GM21447 (cell line): Measurements from ENCODE around the gene WNT11.

Experiments used
- ATAC-seq: cut with Tn5 transposase; IDR thresholded peaks from one replicate; pipeline ENCODE4 v1.9.1; 2021; ENCODE audit not compliant: unreplicated experiment

The WNT11 gene

DNA sequence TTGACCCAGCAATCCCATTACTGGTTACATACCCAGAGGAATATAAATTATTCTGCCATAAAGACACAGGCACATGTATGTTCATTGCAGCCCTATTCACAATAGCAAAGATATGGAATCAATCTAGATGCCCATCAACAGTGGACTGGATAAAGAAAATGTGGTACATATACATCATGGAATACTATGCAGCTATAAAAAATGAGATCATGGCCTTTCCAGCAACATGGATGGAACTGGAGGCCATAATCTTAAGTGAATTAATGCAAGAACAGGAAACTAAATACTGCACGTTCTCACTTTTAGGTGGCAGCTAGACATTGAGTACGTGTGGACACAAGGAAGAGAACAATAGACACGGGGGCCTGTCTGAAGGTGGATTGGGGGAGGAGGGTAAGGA lies 15.1 kb upstream of the WNT11 start:
- ATAC-seq, result no peak

DNA sequence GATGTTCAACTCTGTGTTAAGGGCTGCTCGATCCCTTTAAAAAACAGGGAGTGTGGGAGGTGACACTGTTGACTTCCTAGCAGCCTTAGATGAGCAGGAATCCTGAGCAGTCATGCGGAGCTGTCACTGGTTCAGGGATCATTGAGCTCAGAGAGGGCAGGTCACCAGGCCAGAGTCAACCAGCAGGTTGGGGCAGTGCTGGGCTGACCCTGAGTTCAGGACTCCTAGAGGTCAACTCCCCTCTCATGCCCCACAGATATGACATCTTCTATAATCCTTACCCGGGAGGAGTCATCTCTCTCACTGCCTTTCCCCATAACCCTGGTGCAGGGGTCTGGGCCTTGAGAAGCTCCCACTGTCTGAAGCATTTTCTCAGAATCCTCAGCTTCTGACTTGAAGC lies 12.9 kb upstream of the WNT11 start:
- no peak for ATAC-seq

DNA sequence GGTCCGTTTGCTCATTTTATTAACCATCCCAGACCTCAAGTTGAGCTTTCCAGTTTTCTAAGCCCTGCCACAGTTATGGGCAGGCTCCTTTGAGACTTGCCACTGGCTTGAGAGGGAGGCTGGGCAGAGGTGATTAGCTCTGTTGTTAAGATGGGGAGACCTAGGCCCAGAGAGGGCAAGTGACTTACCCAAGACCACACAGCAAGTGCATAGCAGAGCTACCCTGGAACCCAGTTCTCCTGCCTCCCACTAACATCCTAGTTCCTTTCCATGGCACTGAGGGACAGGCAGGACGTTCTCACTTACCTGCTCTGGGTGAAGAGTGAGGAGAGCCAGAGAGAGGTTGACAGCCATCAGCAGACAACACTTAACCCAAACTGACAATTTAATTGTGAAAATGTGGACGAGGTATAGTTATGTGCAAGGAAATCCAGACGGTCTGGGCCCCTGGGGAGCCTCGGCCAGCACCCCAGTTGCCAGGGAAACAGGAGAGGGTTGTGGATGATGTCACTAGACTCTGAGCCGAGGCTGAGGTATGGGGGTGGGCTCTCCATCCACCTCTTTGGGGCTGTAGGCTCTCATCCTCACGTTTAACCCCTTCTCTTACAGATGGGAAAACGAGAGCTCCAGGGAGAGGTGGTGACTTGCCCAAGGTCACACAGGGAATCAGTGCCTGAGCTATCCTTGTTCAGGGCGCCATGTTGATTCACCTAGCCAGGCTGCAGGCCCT lies 12.3 kb upstream of the WNT11 start:
- ATAC-seq, result no peak

DNA sequence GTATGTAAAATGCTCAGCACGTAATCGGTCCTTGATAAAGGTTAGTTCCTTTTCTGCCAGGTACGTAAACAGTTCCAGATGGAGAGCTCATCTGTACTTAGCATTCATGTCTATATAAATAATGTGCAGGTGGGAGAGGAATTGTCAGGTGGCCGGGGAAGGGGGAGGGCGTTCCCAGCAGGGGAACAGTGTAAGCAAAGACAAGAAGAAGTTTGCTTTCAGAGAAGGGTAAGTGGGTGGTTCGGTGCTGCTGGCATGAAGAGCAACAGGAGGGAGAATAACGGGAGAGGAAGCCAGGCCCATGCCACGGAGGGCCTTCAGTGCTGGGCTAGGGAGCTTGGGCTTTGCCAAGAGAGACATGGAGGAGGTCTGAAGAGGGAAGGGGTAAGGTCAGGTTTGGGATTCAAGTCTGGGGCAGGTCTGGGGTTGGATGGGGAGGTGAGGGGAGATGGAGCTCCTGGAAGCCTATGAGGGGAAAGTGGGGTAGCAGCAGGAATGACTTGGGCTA lies 11.4 kb upstream of the WNT11 start:
- no peak for ATAC-seq

DNA sequence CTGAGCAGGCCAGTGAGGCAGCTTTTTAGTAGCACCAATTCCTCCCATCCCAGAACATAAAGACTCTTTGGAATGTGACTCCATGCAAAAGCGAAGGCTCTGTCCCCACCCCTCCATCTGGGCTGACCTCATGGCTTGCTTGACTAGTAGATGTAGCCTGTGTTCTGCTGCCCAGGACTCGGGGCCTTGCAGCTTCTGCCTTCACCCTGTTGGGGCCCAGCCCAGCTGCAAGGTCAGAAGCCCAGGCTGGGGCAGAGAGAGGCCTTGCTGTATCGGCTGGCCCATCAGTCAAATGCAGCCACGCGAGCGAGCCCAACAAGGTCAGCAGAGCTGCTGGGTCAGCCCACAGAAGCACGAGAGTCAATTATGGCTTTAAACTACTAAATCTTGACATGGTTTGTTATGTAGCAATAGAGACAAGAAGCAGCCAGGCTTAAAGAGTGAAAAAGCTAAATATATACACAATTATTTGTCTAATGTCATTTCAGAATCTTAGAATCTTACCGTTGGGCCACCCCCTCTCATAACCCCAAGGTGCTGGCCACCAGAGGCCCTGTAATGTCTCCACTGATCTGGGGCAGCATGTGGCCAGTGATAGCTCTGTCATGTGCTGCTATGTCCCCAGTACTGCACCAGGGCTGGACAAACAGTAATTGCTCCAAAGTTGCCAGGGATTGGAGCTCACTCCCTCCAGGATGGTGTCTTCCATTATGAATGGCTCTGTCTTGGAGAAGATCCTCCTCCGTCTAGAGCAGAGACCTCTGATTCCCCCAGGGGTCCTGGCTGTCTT lies 10.4 kb upstream of the WNT11 start:
- no peak for ATAC-seq

DNA sequence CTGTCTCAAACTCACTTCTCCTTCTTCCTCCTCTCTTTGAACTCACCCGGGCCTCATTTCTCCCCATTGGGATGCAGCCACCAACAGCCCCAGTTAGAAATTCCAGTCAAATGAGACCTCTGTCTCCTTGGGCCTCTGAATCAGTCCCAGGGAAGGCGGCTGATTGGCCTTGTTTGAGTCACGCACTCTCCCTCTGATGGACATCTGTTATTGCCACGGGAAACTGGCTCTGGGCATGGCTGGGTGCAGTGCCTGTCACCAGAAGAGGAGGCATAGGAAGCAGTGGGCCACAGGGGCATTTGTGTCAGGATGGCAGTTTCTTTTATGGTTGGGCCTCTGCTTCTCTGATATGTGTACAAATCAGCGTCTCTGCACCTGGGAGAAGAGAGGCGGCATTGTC lies 9.6 kb upstream of the WNT11 start:
- no peak for ATAC-seq

DNA sequence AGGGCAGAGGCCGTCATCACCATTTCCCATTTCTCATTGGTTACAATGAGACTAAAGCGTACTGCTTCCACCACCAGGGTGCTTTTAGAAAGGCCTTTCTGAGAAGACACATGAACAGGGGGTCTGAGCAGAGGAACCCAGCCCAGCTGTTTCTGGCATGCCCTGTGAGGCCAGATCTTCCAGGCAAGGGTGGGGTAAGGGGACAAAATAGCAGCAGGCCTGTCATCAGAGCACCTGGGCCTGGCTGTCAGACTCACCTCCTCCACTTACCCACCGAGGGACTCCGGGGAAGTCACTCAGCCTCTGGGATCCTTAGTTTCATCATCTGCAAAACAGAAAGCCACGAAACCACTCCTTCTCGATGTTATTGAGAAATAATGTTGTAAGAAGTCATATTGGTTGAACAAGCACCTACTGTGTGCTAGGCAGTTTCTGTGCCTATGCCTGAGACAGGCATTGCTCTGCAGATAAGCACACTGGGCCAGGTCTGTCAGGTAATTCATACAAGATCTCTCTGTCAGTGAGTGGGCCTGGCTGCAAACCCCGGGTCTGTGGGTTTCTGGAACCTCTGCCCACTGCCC lies 8.8 kb upstream of the WNT11 start:
- ATAC-seq, result no peak

DNA sequence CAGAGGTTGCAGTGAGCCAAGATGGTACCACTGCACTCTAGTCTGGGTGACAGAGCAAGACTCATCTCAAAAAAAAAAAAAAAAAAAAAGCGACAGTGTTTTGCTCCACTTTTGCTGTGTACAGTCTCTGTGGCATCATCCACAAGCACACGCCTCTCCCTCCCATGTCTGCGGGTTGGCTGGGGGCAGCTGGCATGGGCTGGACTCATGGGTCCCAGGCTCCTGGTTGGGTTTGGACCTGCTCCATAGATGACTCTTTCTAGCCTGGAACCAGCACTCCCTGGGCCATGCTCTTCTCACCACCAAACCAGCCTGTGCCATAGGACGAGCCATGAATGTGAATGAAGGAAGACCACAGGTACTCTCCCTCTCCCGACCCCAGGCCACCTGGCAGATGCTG lies 7.9 kb upstream of the WNT11 start:
- no peak for ATAC-seq

DNA sequence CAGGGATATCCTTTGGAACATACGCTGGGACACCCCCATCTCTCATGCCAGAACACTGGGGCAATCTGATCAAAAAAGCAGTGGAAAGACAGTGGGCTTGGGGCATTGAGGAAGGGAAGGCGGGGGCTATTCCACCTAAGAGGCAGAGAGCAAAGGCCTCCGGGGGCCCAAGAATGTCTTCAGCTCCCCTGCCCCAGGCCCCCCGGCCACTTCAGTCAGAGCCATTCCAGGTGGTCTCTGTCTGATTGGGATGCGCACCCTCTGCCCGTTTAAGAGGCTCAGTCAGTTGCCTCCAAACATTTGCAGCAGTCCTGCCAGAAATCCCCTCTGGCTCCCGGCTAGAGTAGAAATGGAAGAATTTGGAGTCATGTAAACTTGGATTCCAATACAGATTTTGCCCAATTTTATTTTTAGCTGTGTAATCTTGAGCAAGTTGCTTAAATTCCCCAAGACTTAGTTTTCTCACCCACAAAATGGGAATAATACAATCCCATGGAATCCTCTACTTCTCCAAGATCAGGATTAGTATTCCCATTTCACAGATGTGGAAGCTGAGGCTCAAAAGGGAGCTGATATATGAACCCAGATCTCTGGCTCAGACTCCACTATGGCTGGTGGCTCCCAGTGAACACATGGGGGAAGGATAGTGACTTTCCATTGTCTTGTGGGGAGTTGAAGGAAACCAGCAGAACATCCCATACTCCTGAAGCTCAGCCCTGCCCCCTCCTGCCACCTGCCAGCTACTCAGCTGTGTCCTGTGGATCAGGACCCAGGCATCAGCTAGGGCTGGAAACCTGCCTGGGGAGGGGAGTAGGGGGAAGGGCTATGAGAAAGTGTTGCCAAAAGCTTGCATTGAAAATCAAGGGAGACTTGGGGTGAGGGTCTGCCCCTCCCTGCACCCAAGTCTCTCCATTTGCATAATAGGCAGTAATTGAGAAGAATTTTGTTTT lies 6.1 kb upstream of the WNT11 start:
- ATAC-seq, result no peak

DNA sequence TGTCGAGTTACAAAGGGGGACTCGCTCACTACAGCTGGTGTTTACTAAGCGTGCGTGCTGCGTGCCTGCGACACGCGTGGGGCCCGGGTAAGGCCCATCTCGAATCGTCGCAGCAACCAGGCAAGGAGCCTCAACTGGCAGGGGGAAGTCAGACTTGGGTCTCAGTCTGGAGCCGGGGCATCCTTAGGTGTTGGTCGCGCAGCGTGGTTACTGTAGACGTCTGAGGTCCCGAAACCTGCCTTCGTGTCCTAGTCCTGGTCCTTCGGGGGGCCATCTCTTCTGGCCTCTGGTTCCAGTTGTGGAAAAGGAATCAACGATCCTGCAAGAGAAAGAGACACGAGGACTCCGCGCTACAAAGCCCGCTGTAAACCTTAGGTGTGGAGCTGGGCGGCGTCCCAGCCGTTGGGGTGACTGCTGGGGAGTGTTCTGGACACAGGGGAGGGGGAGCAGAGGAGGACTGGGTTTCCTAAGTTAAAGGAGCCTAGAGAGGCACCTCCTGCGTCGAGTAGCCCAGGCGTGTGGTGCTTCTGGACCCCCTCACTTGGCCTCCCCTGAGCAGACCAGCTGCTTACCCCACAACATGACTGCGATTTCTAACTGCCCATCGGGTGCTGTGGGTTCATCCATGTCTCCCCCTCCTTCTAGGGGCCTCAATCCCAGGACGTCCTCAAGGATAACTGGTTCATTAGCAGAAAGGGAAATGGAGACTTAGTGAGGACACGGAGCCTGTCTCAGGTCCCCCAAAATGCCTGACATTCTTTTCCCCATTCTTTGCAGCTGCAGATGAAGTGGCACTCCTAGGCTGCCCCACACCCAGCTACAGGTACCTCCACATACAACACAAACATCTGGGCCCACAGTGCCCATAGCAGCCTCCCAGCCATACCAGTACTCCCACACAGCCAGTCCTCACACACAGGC lies 4.9 kb upstream of the WNT11 start:
- ATAC-seq, result no peak

DNA sequence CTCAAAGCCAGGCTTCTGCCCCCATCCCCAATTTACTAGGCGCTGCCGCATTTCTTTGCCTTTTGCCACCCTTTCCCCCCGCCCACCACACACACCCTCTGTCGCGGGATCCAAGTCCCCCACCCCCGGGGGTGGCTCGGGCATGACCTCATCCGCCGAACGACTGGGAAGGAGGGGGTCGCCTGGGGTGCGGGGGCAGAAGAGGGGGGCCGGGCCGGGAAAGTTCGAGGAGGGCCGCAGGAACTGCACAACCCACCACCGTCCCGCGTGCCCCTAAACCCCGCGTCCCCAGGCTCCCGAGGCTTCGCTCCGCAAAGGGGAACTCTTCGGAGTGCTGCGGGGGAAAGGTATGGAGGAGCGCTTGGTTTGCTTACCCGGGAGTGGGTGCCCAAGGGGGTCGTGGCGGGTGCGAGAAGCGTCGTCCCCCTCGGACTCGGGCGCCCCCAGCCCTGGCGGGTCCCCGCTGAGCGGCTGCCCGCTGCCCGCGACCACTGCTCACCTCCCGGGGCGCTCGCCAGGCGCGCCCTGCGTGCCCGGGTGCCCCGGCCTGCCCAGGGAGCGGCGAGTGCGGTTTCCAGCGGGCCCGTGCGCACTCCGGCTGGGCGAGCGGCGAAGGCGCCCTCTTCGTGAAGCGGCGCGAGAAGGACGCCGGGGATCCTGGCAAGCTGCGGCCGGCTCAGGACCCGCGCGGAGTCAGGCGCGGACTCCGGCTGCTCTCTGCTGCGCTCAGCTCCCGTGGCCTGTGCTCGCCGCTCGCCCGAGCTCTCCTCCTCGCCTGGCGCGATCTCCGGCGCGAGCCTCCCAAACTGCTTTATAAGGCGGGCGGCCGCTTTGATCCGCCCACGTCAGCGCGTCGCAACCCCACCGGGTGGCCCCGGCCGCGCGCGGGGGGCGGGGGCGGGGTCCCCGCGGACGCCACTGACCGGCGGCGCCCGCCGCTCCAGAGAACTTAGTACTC lies 4.0 kb upstream of the WNT11 start:
- no peak for ATAC-seq

DNA sequence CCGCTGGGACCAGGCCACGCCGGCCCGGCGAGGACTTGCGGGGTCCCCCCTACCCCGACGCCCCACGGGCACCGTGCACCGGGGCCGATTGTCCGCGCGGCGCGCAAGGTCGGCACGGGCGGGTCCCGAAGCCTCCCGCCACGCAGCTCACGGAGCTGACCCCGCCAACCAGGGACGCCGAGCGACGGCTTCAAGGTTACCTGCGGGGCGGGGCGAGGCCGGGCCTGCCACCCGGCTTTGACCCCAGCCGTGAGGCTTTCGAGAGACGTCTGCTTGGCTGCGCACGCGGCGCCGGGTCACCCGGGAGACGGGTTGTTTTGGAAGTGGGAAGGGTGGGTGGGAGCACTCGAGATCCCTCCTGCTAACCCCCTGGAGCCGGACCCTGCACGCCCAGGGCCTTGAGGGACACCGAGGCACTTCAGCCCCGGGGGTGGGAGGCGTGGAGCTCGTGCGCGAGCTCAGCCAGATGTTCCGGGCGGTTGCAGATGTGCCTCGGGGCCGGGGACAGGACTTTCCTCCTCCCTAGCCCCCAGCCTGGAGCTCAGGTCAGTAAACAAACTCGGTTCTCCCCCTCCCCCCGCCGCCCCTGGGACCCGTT lies 3.2 kb upstream of the WNT11 start:
- ATAC-seq, result no peak

DNA sequence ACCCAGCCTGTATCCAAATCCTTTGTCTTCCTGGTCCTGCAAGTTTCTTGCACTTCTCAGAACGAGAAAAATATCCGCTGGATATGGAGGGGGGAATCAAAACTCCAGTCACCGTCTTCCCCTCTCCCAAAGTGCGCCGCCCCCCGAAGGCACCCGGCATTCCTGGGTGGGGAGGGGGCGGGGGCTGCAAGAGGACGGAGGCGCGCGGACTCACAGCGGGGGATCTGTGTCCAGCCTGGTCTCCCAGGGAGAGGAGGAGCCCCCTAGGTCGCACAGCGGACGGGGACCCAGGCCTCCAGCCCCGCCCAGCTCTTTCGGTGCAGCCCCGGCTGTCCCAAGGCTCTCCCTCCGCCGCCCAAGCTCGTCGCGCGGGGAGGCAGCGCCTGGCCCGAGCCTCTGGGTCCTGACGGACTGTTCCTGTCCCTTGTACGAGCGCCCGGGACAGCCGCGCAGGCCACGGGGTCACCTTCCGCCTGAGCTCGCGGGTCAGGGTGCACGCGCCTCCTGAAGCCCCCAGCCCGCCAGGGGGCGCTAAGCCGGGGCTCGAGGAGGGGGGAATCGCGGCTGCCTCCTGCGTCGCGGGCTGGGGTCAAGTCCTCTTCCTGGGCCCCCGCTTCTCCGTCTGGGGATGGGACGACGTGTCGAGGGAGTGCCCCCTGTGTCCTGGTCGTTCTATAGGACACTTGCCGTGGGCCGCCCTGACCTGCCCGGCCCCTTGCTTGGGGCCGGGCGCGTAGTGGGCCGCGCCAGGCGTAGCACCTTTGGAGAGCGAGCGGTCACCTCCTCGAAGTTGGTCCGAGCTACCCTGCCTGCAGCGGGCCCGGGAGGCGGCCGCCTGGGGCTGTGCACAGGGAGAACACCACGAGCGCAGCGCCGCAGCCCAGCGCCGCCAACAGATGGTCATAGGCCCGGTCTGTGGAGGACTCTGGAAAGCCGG lies 2.4 kb upstream of the WNT11 start:
- peak; percentile 36 for ATAC-seq

DNA sequence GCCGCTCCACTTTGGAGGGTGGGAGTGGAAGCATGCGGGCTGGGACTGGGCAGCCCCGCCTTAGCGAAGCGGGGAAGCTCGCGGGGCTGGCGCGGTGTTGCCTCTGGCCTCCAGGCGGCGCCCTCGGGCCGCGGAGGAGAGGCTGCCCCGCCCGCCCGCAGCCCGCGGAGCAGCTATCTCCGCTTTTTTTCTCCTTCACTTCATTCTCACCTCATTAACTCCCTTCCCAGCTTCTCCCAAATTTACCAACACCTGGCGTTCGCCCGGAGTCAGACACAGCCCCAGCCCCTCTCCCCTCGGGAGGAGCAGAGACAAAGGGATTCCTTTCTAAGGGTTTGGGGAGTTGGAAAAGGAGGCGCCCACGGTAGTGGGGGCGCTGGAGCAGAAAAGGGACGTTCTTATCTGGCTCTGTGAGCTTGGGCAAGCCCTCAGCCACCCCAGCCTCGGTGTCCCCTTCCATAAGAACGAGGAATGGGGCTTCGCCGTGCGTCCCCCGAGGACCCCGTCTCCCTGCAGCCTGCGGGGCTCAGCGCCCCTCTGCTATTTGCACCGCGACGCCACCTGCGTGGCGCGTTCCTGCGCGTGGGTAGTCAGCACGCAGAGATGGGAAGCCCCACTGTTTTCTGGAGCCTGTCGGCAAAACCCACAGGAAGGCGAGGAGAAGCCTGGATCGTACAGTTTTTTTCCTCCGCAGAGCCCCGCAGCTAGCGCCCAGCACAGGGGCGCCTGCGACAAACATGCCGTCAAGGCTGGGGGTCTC lies 1.5 kb upstream of the WNT11 start:
- ATAC-seq, result no peak

DNA sequence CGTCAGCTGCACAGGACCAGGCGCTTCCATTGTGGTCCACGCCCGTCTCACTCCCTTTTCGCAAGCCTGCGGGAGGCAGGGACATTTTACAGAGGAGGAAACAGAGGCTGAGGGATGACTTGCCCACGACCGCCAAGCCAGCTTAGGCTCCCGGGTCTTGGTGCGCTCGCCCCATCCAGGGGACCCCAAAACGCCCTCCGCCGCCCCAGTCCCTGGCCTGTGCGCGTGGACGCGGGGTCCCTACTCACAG lies 300 bp downstream of the WNT11 start:
- ATAC-seq, result no peak

DNA sequence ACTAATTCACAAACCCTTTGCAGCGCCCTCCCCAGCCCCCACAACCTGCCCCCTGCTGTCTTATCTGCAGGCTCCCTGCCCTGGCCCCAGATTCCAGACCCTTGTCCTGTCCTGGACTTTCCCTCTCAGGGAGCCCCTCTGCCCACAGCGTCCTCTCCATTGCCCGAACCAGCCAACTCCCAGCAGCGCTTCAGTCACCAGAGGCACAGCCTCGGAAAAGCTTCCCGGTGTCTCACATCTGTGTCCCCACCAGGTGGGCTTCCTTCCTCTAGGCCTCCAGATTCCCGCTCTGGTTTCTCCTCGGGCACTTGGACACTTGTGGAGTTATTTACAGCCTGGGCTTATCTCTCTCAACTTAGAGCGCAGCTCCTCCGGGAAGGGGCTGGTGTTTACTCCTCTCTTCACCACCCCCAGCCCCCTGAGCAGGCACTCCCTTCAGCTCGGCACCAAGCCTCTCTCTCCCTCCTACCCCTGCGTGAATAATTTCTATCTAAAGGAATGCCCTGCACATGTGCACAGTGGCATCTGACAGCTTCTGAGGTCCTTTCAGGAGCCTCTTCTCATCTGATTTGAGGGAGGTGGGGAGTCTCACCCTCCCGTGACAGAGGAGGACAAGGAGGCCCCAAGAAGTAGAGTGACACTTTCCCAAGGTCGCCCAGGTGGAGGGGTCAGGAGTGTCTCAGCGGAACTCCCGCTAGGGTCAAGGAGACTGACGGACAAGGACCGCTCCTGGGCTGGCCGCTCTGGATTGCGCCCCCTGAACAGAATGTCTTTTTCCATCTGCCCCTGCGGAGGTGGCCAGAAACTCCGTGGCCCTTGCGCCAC lies 838 bp downstream of the WNT11 start:
- ATAC-seq, result no peak
